Gastroesophageal sphincter (tissue), 3 donors: ENCODE data around the gene VGF.

Source experiments
- CTCF ChIP-seq, 4 experiments: fragments of 200-600 bp in 2 of 4; fragments of 450-650 bp in 2 of 4; sonication (generic) in 1 of 4; IDR thresholded peaks; one replicate each; pipeline ENCODE4 v1.5.1; 2017 to 2019; ENCODE audit warnings: antibody characterized with exemption in 4 of 4, mild to moderate bottlenecking in 2 of 4, moderate library complexity in 2 of 4
- EP300 ChIP-seq: sonication (generic); formaldehyde crosslinking; IDR thresholded peaks from one replicate; pipeline ENCODE4 v1.6.1; 2017; ENCODE audit warnings: antibody characterized with exemption, mild to moderate bottlenecking
- POLR2A ChIP-seq, 2 donors: fragments of 450-650 bp; IDR thresholded peaks; one replicate each; pipeline ENCODE4 v1.6.1; 2017; ENCODE audit warnings: antibody characterized with exemption in 2 of 2, mild to moderate bottlenecking in 2 of 2, moderate library complexity in 1 of 2
- POLR2AphosphoS5 ChIP-seq: sonication (generic); formaldehyde crosslinking; IDR thresholded peaks from one replicate; pipeline ENCODE4 v1.6.1; 2017; ENCODE audit warnings: antibody characterized with exemption

- TF ChIP-seq CTCF (IDR thresholded peaks at IDR 0.05) (no peak), POLR2AphosphoS5 (no peak), POLR2A (IDR thresholded peaks at IDR 0.05) (no peak), EP300 (no peak)
Observed at GRCh38 chr7:101159696-101160674, 5.4 kb downstream of the VGF start.
